Measurements from ENCODE around the gene HTR1D. TPM values are rescaled to one million over a fixed set of nuclear protein-coding genes. Genes with fewer than 3 reads are reported as not detected.

The HTR1D gene
- total RNA-seq, 1 donor from 2014 or later = 2.1 TPM

- intact Hi-C loops (cut with DNase I) = no loop called here
- DNase-seq (ENCODE audit: low spot score) = peak; percentile 68
- no peak for ATAC-seq
These were observed 49.8 kb downstream of the HTR1D start for GRCh38 chr1:23167353-23168078.

GRCh38 chr1:23166854-23167253 is 50.4 kb downstream of the HTR1D start:
- intact Hi-C loops (cut with DNase I) = no loop called here
- no peak for DNase-seq (ENCODE audit: low spot score)
- no peak for ATAC-seq

DNA sequence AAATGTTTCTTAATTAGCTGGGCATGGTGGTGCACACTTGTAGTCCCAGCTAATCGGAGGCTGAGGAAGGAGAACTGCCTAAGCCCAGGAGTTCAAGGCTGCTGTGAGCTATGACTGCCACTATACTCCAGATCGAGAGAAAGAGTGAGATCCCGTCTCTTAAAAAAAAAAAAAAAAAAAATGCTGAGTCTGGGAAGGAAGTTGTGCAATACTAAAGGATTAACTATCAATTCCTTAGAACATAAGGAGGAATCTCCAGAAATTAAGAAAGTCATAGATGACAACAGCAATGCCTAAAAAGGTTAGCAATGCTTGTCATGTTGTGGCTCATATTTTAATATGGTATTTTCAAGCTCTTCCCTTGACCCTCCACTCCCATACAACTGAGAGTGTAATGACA is 53.9 kb downstream of the HTR1D start:
- intact Hi-C loops (cut with DNase I) = no loop called here
- DNase-seq (ENCODE audit: low spot score) (no peak), ATAC-seq (no peak)

DNA sequence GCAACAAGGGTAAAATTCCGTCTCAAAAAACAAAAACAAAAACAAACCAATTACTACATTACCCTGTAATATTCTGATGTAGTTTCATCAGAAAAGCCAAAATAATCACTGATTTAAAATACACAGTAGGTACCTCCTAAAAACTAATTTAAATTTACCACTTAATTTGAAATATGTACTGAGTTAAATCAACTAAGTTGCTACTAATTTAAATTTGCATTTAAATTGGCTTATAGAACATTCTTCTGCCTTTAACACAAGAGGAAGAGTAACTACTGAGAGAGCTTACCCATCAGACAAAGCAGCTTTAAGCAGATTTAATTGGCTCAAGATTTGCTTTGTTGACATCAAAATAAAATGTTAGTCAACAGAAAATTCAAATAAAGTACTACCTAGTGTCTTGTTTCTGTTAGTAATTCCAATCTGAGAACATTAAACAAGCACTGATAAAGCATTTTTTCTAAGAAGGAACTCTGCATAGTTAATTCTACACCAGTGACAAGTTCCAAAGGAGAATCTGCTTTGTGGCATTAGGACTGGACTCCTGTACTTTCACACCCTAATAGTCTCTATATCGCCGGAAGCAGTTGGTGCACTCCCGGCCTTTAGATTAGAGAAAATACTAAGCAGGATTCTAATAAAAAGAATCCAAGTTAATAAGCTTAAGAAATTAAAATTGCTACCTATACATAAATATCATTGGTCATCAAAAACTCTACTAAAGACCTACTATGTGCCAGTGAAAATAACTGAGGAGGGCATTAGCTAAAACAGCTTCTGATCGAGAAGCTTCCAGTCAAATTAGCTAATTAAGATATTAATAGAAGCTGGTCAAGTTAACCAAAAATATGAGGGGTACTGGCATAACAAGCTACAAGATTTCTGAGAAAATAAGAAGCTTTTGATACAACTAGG is 57.1 kb downstream of the HTR1D start:
- ATAC-seq (no peak), DNase-seq (ENCODE audit: low spot score) (no peak)
- intact Hi-C loops (cut with DNase I) = no loop called here

GRCh38 chr1:23156940-23157339 is 60.4 kb downstream of the HTR1D start:
- DNase-seq (ENCODE audit: low spot score) (no peak), ATAC-seq (no peak)
- intact Hi-C loops (cut with DNase I) = no loop called here

- intact Hi-C loops (cut with DNase I) = no loop called here
- DNase-seq (ENCODE audit: low spot score) = no peak
- no peak for ATAC-seq
These were observed 64.2 kb downstream of the HTR1D start for GRCh38 chr1:23152966-23153684.

DNA sequence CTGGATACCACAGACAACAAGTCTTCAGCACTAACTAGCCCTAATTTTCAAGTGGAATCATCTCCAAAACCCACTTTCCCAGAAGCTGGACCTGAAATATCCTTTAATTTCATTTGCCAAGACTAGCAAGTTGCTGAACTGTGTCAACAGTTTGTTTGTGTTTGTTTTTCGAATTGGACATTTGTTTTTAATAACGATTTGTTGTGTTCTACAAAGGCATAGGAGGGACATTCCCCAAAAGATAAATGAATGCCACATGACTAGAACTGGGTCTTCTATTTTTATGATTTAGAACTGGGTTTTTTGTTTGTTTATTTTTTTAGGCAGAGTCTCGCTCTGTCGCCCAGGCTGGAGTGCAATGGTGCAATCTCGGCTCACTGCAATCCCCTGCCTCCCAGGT is 66.6 kb downstream of the HTR1D start:
- ATAC-seq (peak; percentile 65), DNase-seq (ENCODE audit: low spot score) (no peak)
- intact Hi-C loops (cut with DNase I) = no loop called here

DNA sequence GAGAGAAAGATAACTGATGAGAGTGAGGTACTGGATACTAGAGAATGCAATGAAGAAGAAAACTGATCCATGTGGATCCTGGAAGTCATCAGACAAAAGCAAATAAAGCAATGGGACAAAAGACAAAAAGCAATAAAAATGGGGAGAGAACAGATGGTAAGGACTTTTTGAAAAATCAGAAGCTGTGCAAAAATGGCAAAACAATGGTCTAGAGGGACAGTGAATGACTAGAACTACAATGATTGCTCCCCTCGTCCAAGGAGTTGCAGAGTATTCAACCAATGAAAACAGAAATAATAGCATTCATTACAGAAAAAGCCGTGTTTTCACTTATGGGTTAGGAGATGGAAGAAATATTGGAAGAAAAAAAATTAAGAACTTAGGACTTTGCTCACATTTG is 67.2 kb downstream of the HTR1D start:
- intact Hi-C loops (cut with DNase I) = no loop called here
- DNase-seq (ENCODE audit: low spot score) = no peak
- no peak for ATAC-seq

GRCh38 chr1:23149114-23149513 is 68.2 kb downstream of the HTR1D start:
- no peak for DNase-seq (ENCODE audit: low spot score)
- ATAC-seq = no peak
- intact Hi-C loops (cut with DNase I) = no loop called here

GRCh38 chr1:23148084-23148483 is 69.2 kb downstream of the HTR1D start:
- ATAC-seq (no peak), DNase-seq (ENCODE audit: low spot score) (no peak)
- intact Hi-C loops (cut with DNase I) = no loop called here

Other genes starting within 250 kb of the HTR1D start
- gene LACTBL1, start 244.6 kb downstream of the HTR1D start, total RNA-seq = not detected
- gene TEX46, start 201.7 kb downstream of the HTR1D start, total RNA-seq = not detected
- gene KDM1A, start 198.0 kb downstream of the HTR1D start, total RNA-seq = 39.9 TPM
- 38.2 TPM for gene LUZP1, start 48.6 kb downstream of the HTR1D start, total RNA-seq
- gene HNRNPR, start 126.8 kb upstream of the HTR1D start, total RNA-seq = 133 TPM
- gene ZNF436, start 152.3 kb upstream of the HTR1D start, total RNA-seq = 29.5 TPM
- 48.4 TPM for gene TCEA3, start 207.2 kb upstream of the HTR1D start, total RNA-seq